Cerebellar cortex (tissue), 1 donor: ENCODE measurements around the gene CPEB3.
"Not testable (repeated sequence)": the region's sequence is repeated elsewhere in the genome, so short reads cannot be mapped to it uniquely, and the experiment has no call there.

Experiments used
- DNase-seq: peaks from one replicate; pipeline ENCODE4 v3.0.0-alpha.2; 2015; ENCODE audit warnings: low spot score

CPEB3 gene

DNA sequence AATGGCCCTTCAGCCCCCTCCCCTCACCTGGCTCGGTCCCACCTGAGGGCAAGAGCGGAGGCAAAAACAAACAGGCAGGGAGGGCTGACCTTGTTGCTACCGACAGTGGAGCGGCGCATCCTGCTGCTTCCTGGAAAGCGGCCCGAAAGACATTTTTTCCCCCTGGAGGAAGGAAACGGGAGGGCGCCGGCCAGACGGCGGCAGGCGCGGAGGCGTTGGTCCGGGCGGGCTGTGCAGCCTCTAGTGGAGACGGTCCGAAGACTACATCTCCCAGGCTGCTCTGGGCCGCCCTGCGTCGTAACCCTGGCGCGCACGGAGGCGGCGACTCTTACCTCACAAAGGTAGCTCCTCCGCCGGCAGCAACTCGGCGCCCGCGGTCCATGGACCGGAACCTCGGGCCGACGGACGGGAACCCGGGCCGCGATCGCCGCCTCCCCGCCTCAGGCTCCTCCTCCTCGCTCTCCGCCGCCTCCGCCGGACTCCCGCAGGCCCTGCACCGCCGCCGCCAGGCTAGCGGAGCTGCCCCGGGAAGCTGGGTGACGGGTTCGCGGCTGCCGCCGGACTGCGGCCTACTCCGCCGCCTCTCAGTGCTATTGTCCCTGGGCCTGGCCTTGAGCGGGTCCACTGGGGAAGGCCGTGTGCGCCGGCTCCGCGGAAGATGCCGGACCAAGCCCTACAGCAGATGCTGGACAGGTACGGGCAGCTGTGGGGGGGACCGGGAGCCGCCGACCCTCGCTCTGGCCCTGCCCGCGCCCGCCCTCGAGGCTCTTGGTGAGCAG is at the start of gene CPEB3, which contains the start of gene MARCHF5:
Gene CPEB3 (minus strand): TSS at position 242 of the 779 bp plus-strand sequence. CDS start 50,728 bp downstream, outside the sequence.
Gene MARCHF5 (plus strand): TSS at position 331 of the 779 bp plus-strand sequence. CDS start 328 bp downstream, at position 659.
- peak; percentile 96 for DNase-seq

DNA sequence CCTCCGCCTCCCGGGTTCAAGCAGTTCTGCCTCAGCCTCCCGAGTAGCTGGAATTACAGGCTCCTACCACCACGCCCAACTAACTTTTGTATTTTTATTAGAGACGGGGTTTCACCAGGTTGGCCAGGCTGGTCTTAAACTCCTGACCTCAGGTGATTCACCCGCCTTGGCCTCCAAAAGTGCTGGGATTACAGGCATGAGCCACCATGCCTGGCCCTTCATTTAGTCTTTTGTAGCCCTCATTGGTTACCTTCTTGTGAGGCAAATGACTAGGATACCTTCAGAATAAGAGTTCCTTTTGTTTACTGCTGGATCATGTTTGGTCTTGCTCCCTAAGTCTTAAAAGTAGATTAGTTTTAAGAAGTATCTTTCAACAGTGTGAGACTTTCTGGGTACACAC is 39.0 kb upstream of the CPEB3 start:
- DNase-seq = not testable (repeated sequence)

GRCh38 chr10:92328993-92329392 is 38.1 kb upstream of the CPEB3 start:
- no peak for DNase-seq

DNA sequence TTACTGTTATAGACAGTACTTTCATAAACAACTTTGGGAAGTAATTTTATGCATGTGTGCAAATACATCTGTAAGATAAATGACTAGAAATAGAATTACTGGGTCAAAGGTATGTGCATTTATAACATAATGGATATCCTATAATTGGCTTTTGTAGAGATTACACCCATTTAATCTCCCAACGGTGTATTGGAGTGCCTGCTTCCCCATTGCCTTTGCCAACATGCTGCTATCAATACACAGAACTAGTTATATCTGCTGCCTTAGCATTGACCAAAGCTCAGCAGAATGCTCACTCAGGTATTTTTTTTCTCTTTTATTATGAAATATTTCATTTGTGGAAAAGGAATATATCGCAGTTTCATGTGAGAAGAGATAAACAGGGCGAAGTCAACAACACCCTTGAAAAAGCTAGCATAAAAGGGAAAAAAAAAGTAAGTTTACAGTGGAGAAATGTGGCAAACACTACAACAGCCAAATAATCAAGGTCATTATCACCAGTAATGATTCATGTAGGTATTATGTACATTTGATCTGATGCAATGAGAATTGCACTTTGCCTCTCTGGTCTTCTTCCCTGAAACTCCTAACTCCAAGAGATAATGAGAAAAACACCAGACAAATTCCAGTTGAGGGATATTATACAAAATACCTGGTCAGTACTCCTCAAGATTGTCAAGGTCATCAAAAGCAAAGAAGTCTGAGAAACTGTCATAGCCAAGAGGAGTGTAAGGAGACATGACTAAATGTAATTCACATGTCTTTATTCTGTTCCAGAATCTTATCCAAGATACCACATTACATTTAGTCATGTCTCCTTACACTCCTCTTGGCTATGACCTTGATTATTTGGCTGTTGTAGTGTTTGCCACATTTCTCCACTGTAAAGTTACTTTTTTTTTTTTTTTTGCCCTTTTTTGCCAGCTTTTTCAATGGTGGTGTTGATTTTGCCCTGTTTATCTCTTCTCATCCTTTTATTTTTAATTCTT is 36.9 kb upstream of the CPEB3 start:
- DNase-seq = no peak

- no peak for DNase-seq
Measured at GRCh38 chr10:92323079-92323478, 32.2 kb upstream of the CPEB3 start.

DNA sequence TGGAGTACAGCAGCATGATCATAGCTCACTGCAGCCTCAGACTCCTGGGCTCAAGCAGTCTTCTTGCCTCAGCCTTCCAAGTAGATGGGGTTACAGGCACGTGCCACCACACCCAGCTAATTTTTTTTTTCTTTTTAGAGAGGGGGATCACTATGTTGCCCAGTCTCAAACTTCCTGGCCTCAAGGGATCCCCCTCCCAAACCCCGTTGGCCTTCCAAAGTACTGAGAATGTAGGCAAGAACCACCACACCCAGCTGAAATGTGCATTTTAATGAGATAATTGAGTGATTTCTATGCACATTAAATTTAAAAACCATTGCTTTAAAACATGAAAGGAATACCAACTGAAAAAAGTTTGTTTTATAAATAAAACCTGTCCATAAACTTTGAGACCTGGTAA is 25.7 kb upstream of the CPEB3 start:
- no peak for DNase-seq

- no peak for DNase-seq
Measured at GRCh38 chr10:92313750-92314149, 22.9 kb upstream of the CPEB3 start.

- no peak for DNase-seq
Measured at GRCh38 chr10:92309272-92309671, 18.4 kb upstream of the CPEB3 start.

DNA sequence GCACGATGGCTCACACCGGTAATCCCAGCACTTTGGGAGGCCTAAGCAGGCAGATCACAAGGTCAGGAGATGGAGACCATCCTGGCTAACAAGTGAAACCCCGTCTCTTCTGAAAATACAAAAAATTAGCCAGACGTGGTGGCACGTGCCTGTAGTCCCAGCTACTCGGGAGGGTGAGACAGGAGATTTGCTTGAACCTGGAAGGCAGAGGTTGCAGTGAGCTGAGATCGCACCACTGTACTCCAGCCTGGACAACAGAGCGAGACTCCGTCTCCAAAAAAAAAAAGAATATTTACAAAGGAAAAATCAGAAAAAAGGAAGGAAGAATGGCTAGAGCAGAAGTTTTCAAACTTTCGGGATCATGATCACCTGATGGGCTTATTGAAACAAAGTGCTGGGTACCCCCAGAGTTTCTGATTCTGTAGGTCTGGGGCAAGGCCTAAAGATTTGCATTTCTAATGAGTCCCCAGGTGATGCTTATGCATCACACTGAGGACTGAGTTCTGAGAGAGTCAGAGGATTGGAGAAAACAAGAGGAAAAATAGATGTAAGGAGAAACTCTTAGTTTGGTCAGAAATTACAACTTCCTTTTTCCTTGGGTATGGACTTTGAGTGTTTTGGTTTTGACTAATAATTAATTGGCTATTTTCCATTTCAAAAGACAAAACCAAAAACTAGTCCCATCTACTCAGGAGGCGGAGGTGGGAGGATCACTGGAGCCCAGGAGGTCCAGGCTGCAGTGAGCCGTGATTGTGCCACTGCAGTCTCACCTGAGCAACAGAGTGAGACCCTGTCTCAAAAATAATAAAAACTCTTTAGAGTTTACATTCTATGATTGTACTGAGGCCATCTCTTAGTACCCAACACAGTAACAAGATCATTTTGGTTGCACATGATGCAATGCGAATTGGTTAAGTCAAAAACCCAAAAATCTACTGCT is 14.5 kb upstream of the CPEB3 start:
- no peak for DNase-seq

DNA sequence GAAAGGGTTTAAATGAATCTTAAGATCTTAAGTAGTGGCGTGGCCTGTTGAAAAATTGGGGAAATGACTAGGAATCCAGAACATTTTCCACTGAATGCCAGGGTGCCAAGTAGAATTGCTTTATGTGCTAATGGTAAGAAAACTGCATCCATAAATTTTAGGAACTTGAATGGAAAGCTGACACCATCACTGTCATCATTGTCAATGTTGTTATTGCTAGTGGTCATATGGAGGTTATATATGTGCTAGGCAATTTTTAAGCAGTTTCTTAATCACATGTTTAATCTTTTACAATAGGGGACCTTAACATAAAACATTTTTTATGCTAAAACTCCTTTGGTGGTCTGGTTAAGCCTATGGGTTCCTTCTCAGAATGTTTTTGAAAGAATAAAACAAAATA is 13.2 kb upstream of the CPEB3 start:
- DNase-seq = no peak

DNA sequence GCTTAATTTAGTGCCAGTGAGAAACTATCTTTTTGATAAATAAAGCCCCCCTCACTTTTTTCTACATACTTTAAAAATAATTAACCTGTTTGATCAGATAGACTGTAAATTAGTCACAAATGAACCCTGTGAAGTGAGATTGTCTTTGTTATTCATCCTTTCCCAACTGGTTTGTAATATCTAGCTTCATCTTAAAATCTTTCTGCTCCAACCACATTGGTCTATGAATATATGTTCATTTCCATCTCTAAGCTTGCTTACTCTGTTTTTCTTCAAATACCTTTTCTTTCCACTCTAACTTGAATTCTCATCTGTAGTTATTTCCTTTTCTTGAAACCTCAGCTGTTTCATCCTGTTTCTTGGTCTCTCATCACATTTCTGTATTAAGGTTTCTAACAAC is 12.2 kb upstream of the CPEB3 start:
- DNase-seq = no peak

DNA sequence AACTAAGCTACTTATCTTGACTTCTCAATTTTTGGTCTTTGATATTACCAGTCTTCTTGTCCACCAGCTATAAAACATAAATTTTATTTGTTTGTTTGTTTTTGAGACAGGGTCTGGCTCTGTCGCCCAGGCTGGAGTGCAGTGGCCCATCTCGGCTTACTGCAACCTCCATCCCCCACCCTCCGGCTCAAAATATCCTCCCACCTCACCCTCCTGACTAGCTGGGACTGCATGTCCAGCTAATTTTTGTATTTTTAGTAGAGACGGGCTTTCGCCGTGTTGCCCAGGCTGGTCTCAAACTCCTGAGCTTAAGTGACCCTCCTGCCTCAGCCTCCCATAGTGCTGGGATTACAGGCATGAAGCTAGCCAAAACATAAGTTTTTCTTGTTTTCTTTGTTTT is 7.6 kb upstream of the CPEB3 start:
- no peak for DNase-seq

DNA sequence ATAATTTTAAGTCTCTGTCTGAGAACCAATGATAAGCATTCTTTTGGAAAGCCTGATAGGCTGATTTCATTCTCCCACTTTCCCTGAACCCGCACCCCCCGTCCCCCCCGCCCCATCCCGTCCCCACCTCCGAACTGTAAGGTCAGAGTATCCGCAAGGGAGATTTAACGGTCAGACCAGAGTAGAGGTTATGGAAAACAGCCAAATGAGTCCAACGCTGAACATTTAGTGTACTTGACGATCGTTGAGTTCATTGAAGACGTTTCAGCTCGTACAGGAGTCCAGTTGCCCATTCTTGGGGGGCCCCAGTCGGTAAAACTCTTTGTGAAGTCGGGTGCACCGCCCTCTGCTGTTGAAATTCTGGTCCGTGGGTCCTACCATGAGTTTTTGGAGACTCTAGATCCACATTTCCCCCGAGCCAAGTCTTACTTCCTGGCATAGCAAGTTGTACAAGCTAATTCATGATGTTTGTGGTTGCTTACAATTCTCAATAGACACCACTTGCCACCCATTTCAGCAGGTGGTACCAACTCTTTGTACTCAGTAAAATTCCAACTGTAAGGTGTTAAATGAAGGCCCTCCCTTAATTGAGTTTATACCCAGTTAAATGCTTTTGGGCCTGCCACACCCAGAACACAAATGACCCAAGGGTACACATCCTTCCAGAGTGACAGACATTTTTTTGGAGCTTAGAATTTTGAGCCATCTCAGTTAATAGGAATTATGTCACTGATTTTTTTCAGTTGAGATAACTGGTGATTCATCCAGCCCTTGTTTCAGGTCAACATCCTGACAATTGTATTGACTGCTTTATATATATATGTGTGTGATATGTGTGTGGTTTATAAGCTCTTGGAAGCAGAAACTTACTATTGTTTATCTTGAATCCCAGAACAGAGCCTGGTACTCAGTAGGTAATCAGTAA is 1.3 kb upstream of the CPEB3 start:
- DNase-seq = peak; percentile 46

DNA sequence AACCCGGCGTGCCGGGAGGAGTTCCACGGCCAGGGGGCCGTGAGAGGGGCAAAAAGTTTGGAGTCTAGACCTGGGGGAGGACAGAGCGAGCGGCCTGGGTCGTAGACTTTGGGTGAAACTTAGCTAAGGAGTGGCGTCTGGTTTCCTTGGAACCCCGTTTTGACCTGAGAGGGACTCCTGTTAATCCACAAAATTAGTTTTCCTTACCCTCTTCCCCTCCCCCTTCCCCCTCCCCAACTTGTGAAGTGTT is 663 bp upstream of the CPEB3 start:
- no peak for DNase-seq

GRCh38 chr10:92290076-92290836 is 622 bp downstream of the CPEB3 start:
- peak; percentile 70 for DNase-seq

GRCh38 chr10:92284112-92284704 is 6.7 kb downstream of the CPEB3 start:
- DNase-seq = no peak

- no peak for DNase-seq
Measured at GRCh38 chr10:92278996-92279696, 11.7 kb downstream of the CPEB3 start.

GRCh38 chr10:92274071-92274470 is 16.8 kb downstream of the CPEB3 start:
- no peak for DNase-seq

DNA sequence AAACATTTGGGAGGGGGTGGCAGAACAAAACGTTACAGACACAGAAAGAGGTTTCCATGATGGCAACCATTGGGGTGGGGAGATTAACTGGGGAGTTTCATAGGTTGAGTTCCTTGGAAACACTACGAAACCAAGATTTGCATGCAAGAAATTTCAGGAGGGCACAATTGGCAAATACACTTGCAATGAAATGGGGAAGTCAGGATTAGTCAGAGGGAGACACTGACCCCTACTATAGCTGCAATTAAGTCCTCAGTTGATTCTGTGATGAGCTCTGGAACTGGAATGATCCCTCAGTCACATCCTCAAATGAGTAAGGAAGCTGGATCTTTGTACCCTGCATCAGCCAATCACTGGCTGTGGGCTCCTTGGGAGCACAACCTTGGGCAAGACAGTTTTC is 22.1 kb downstream of the CPEB3 start:
- DNase-seq = no peak
